Endometrial microvascular endothelial cells (primary cell): ENCODE measurements around the gene SBK2. TPM values are rescaled to one million over a fixed set of nuclear protein-coding genes. Genes with fewer than 3 reads are reported as not detected.

Experiments used
- in situ Hi-C: cut with HindIII; loops from 2 replicates; pipeline ENCODE4 v1.10.0; 2017; ENCODE audit warnings: low sequenced_read_pairs, low pct_unique_long_range_greater_than_20kb; ENCODE audit errors: inconsistent ontology term
- total RNA-seq: library from RNA; depleted of rRNA; stranded (reverse); fragments of >200 nt; gene quantifications from one replicate; pipeline ENCODE4 v1.2.3, GENCODE V29; 2015; ENCODE audit errors: inconsistent ontology term

The SBK2 gene
- total RNA-seq, 1 donor from 2014 or later: not detected

GRCh38 chr19:55481794-55482155 is 55.2 kb downstream of the SBK2 start:
- in situ Hi-C loops: no loop called here

DNA sequence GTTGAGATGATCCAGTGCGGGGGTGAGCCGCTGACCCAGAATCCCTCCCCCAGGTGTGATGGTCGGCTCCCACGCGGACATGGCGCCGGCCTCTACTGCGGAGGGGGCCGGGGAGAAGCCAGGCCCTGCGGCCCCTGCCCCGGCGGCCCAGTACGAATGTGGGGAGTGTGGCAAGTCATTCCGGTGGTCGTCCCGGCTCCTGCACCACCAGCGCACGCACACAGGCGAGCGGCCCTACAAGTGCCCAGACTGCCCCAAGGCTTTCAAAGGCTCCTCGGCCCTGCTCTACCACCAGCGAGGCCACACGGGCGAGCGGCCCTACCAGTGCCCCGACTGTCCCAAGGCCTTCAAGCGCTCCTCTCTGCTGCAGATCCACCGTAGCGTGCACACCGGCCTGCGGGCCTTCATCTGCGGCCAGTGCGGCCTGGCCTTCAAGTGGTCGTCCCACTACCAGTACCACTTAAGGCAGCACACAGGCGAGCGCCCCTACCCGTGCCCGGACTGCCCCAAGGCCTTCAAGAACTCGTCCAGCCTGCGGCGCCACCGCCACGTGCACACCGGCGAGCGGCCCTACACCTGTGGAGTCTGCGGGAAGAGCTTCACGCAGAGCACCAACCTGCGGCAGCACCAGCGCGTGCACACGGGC is 55.7 kb downstream of the SBK2 start:
- in situ Hi-C loops: no loop called here

DNA sequence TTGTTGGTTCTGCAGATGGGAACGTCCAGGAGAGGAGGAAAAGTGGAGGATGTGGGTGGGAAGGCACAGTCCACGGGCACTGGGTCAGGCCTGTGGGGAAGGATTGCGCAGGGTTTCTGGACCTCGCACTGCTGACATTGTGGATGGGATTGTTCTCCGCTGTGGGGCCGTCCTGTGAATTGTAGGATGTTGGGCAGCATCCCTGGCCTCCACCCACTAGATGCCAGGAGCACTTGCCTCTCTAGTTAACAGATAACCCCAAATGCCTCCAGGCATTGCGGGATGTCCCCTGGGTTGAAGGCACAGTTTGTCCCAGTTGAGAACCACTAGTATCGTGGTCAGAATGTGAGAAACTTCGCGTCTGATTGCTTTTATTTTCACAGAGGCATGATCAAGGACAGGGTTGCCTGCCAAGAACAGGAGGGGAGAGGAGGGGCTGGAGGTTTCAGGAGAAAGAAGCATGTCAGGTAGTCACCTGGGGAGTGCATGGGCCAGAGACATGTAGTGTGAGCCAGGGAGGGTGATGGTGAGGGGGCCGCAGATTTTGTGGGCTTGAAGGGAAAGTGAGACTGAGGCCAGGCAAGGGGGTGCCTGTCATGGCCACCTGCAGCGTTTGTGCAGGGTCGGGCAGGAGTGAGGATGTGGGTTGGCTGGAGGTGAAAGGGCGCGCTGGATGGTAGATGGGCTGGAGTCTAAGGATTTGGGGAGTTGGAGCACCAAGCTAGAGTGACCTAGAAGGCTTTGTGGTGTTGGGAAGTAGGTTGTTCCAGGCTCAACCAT is 57.3 kb downstream of the SBK2 start:
- in situ Hi-C loops: no loop called here

DNA sequence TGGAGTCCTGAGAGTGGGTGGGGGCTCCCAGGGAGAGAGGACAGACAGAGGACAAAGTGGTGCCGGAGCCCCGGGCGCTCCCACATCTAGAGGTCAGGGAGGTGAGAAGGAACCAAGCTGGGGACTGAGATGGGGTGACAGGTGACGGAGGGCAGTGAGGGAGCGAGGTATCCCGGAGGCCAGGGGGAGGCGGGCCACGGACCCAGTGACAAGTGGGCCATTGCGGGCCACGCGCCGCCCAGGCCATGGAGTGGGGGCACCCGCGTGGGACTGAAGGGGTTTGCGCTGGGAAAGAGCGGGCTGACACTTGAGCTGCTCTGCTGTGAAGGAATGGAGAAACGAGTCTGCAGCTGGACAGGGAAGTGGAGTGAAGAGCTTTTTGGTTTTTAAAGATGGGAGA is 57.9 kb downstream of the SBK2 start:
- in situ Hi-C loops: no loop called here

Other genes starting within 250 kb of the SBK2 start
- not detected for gene TMEM150B, start 211.8 kb downstream of the SBK2 start, total RNA-seq
- 4.3 TPM for gene KMT5C, start 197.3 kb downstream of the SBK2 start, total RNA-seq
- gene COX6B2, start 182.4 kb downstream of the SBK2 start, total RNA-seq: not detected
- gene GARIN5B, start 173.9 kb downstream of the SBK2 start, total RNA-seq: not detected
- not detected for gene IL11, start 166.7 kb downstream of the SBK2 start, total RNA-seq
- gene TMEM190, start 160.3 kb downstream of the SBK2 start, total RNA-seq: not detected
- gene TMEM238, start 152.8 kb downstream of the SBK2 start, total RNA-seq: not detected
- gene RPL28, start 151.2 kb downstream of the SBK2 start, total RNA-seq: 298 TPM
- gene UBE2S, start 129.3 kb downstream of the SBK2 start, total RNA-seq: 101 TPM
- gene SHISA7, start 93.8 kb downstream of the SBK2 start, total RNA-seq: not detected
- 58.8 TPM for gene ISOC2, start 75.5 kb downstream of the SBK2 start, total RNA-seq
- gene C19orf85, start 72.4 kb downstream of the SBK2 start, total RNA-seq: not detected
- gene ZNF628, start 60.5 kb downstream of the SBK2 start, total RNA-seq: 4.6 TPM
- 8.5 TPM for gene NAT14, start 51.9 kb downstream of the SBK2 start, total RNA-seq
- 1.1 TPM for gene SSC5D, start 48.7 kb downstream of the SBK2 start, total RNA-seq
- not detected for gene SBK3, start 8.4 kb upstream of the SBK2 start, total RNA-seq
- 4.8 TPM for gene ZNF579, start 43.7 kb upstream of the SBK2 start, total RNA-seq
- 0.93 TPM for gene FIZ1, start 62.4 kb upstream of the SBK2 start, total RNA-seq
- 16.7 TPM for gene ZNF524, start 63.2 kb upstream of the SBK2 start, total RNA-seq
- 3.3 TPM for gene ZNF865, start 68.5 kb upstream of the SBK2 start, total RNA-seq
- 1.0 TPM for gene ZNF784, start 87.4 kb upstream of the SBK2 start, total RNA-seq
- gene ZNF580, start 103.9 kb upstream of the SBK2 start, total RNA-seq: 11.1 TPM
- gene ZNF581, start 106.5 kb upstream of the SBK2 start, total RNA-seq: 9.8 TPM
- 13.0 TPM for gene CCDC106, start 111.1 kb upstream of the SBK2 start, total RNA-seq
- gene U2AF2, start 117.9 kb upstream of the SBK2 start, total RNA-seq: 215 TPM
- gene EPN1, start 138.1 kb upstream of the SBK2 start, total RNA-seq: 155 TPM
- not detected for gene NLRP9, start 201.3 kb upstream of the SBK2 start, total RNA-seq
- not detected for gene RFPL4A, start 222.0 kb upstream of the SBK2 start, total RNA-seq
- not detected for gene RFPL4AL1, start 232.0 kb upstream of the SBK2 start, total RNA-seq